22Rv1 (cell line): Measurements from ENCODE around the gene DYRK4.
"Not testable (repeated sequence)": the region's sequence is repeated elsewhere in the genome, so short reads cannot be mapped to it uniquely, and the experiment has no call there.

Experiments
- CTCF ChIP-seq: fragments of 450-650 bp; IDR thresholded peaks from 2 replicates; pipeline ENCODE4 v1.5.1; 2017; ENCODE audit warnings: mild to moderate bottlenecking
- ZFX ChIP-seq: fragments of 450-650 bp; IDR thresholded peaks from 2 replicates; pipeline ENCODE4 v1.6.1; 2017; ENCODE audit warnings: antibody characterized with exemption, borderline replicate concordance

- TF ChIP-seq CTCF, ZFX: not testable (repeated sequence)
Observed at GRCh38 chr12:4523443-4523842, 38.6 kb upstream of the DYRK4 start.
